ENCODE results near the gene PRKCA.

DNA sequence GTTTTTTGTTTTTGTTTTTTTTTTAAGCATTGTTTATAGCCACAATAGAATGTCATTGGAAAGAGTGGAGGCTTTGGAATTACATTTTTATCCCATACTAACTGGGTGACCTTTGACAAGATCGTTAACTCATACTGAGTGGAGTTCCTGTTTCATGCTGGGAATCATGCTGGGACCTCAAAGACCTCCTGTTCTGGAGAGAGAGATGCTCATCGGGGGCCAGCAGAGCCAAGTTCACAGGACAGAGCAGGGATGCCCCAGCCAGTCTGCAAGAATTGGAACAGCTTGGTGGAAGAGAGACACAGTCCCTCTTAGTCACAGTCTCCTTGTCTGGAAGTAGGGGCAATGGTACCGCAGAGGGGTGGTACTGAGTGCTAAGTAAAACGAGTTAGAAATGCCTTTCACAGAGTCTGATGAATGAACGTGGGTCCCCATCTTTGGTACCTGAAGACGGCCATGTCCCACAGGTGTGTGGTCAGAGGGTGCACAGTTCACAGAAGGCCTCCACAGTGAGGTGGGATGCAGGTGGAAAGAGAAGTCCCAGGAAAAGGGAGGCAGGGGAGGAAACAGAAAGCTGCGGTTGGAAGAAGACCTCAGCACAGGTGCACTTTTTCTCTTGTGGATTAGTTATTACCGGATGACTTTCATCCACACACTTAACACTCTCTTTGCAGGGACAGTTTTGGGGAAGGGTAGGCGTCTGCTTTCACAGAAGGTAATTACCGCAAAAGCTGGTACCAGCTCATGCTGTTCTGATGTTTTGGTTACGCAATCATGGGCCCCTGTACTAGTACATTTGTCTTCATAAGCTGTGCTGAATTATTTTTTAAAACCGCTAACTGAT lies 147.8 kb downstream of the PRKCA start:
- TF ChIP-seq CTCF (IDR thresholded peaks at IDR 0.05) (no peak), ZFX (IDR thresholded peaks at IDR 0.05; ENCODE audit: borderline replicate concordance) (no peak)
